SU-DHL-6 (cell line): ENCODE data around the gene SEZ6L.

Source experiments
- H2AFZ ChIP-seq: fragments of 200-600 bp; sonication (generic); 2 replicates; pipeline ENCODE4 v1.6.1; 2014; ENCODE audit warnings: low read depth, mild to moderate bottlenecking, moderate library complexity, mixed read lengths, antibody characterized with exemption, low read length; ENCODE audit not compliant: severe bottlenecking
- H3F3A ChIP-seq: fragments of 200-600 bp; shearing (Covaris generic); 2 replicates; pipeline ENCODE4 v1.6.0; 2016; ENCODE audit warnings: antibody characterized with exemption, mild to moderate bottlenecking; ENCODE audit not compliant: insufficient read depth
- H3K27ac ChIP-seq: fragments of 200-600 bp; sonication (generic); 2 replicates; pipeline ENCODE4 v1.5.1; 2016; ENCODE audit warnings: low read depth, mild to moderate bottlenecking, low read length, moderate library complexity, mixed read lengths
- H3K27me3 ChIP-seq: fragments of 200-600 bp; sonication (generic), shearing (Covaris generic); 2 replicates; pipeline ENCODE4 v1.6.0; 2014; ENCODE audit warnings: mild to moderate bottlenecking, low read length
- H3K36me3 ChIP-seq: fragments of 200-600 bp; sonication (generic); 2 replicates; pipeline ENCODE4 v1.6.1; 2014; ENCODE audit warnings: mild to moderate bottlenecking, low read length, mixed read lengths
- H3K4me2 ChIP-seq: fragments of 300-600, 200-600 bp; shearing (Covaris generic), sonication (generic); 2 replicates; pipeline ENCODE4 v1.6.0; 2014; ENCODE audit warnings: low read length, low read depth, mild to moderate bottlenecking; ENCODE audit not compliant: poor library complexity, severe bottlenecking
- H3K4me3 ChIP-seq: fragments of 200-600 bp; sonication (generic); 2 replicates; pipeline ENCODE4 v1.5.1; 2014; ENCODE audit warnings: antibody characterized with exemption, low read length, mild to moderate bottlenecking, mixed read lengths; ENCODE audit not compliant: insufficient read depth, poor library complexity, severe bottlenecking
- H3K79me2 ChIP-seq: fragments of 200-600 bp; sonication (generic); 2 replicates; pipeline ENCODE4 v1.6.1; 2014; ENCODE audit warnings: mild to moderate bottlenecking, low read length, moderate library complexity; ENCODE audit not compliant: insufficient read depth
- H3K9ac ChIP-seq: fragments of 200-600 bp; sonication (generic); 2 replicates; pipeline ENCODE4 v1.7.0; 2014; ENCODE audit warnings: mild to moderate bottlenecking, low read length
- H3K9me2 ChIP-seq: fragments of 200-600 bp; sonication (generic); replicated peaks from 2 replicates; pipeline ENCODE4 v1.6.1; 2014; ENCODE audit warnings: low read length; ENCODE audit not compliant: insufficient read depth
- H3K9me3 ChIP-seq: fragments of 200-600 bp; sonication (generic); 2 replicates; pipeline ENCODE4 v1.6.1; 2014; ENCODE audit warnings: low read length, mixed read lengths; ENCODE audit not compliant: insufficient read depth
- H4K20me1 ChIP-seq: fragments of 200-600 bp; sonication (generic); 2 replicates; pipeline ENCODE4 v1.6.1; 2014; ENCODE audit warnings: low read depth, mild to moderate bottlenecking, antibody characterized with exemption, low read length, moderate library complexity, mixed read lengths
- CTCF ChIP-seq: fragments of 200-600 bp; sonication (generic); IDR thresholded peaks from one replicate; pipeline ENCODE4 v1.5.1; 2017; ENCODE audit warnings: antibody characterized with exemption, mild to moderate bottlenecking, low read length, moderate library complexity; ENCODE audit not compliant: insufficient read depth, poor library complexity, severe bottlenecking
- EZH2phosphoT487 ChIP-seq: fragments of 200-600 bp; sonication (generic), shearing (Covaris generic); conservative IDR thresholded peaks from 2 replicates; pipeline ENCODE4 v1.6.1; 2018; ENCODE audit warnings: mild to moderate bottlenecking, antibody characterized with exemption, low read length, moderate library complexity, mixed read lengths

The SEZ6L gene

GRCh38 chr22:26269572-26269971, 100.3 kb downstream of the SEZ6L start:
- no peaks in the 10 kb centered on the region for H3K36me3 ChIP-seq
- H3K9me3 ChIP-seq: no peaks in the 10 kb centered on the region
- H4K20me1 ChIP-seq: no peaks in the 10 kb centered on the region
- no peaks in the 10 kb centered on the region for H3F3A ChIP-seq
- H2AFZ ChIP-seq: no peak overlapping the region
- no peaks in the 10 kb centered on the region for H3K79me2 ChIP-seq
- H3K4me2 ChIP-seq: no peak overlapping the region
- H3K4me3 ChIP-seq: no peak overlapping the region
- H3K9ac ChIP-seq: no peak overlapping the region
- no peaks in the 10 kb centered on the region for H3K27me3 ChIP-seq
- no peaks in the 10 kb centered on the region for H3K9me2 ChIP-seq
- TF ChIP-seq CTCF (no peak), EZH2phosphoT487 (no peak)
- H3K27ac ChIP-seq: no peak overlapping the region

- no peaks in the 10 kb centered on the region for H3K9me2 ChIP-seq
- no peaks in the 10 kb centered on the region for H3F3A ChIP-seq
- H3K4me3 ChIP-seq: no peak overlapping the region
- no peak overlapping the region for H3K4me2 ChIP-seq
- no peaks in the 10 kb centered on the region for H3K9me3 ChIP-seq
- H3K36me3 ChIP-seq: no peaks in the 10 kb centered on the region
- no peaks in the 10 kb centered on the region for H3K27me3 ChIP-seq
- H2AFZ ChIP-seq: no peak overlapping the region
- H3K27ac ChIP-seq: no peak overlapping the region
- H3K9ac ChIP-seq: no peak overlapping the region
- TF ChIP-seq EZH2phosphoT487: no peak
- TF ChIP-seq CTCF: no peak
- no peaks in the 10 kb centered on the region for H3K79me2 ChIP-seq
- no peaks in the 10 kb centered on the region for H4K20me1 ChIP-seq
Measured at GRCh38 chr22:26271427-26271826, 102.2 kb downstream of the SEZ6L start.

GRCh38 chr22:26273011-26273675, 103.9 kb downstream of the SEZ6L start:
- H3K4me2 ChIP-seq: no peak overlapping the region
- H3K9ac ChIP-seq: no peak overlapping the region
- no peaks in the 10 kb centered on the region for H3K9me2 ChIP-seq
- H3K4me3 ChIP-seq: no peak overlapping the region
- no peaks in the 10 kb centered on the region for H3K9me3 ChIP-seq
- H2AFZ ChIP-seq: no peak overlapping the region
- no peaks in the 10 kb centered on the region for H3K27me3 ChIP-seq
- TF ChIP-seq CTCF (no peak), EZH2phosphoT487 (no peak)
- H3K79me2 ChIP-seq: no peaks in the 10 kb centered on the region
- no peak overlapping the region for H3K27ac ChIP-seq
- H3K36me3 ChIP-seq: no peaks in the 10 kb centered on the region
- H4K20me1 ChIP-seq: no peaks in the 10 kb centered on the region
- no peaks in the 10 kb centered on the region for H3F3A ChIP-seq
